HG03097 (cell line): ENCODE measurements around the gene ANKRD22.

Source experiments
- ATAC-seq: cut with Tn5 transposase; IDR thresholded peaks from one replicate; pipeline ENCODE4 v1.9.1; 2021; ENCODE audit not compliant: unreplicated experiment, low FRiP score

ANKRD22 gene

GRCh38 chr10:88879534-88880281 lies 28.1 kb upstream of the ANKRD22 start, which contains the start of gene STAMBPL1:
STAMBPL1 (plus strand) TSS chr10:88880245; CDS start chr10:88901709, 21,464 bp downstream.
- ATAC-seq: peak; percentile 42

DNA sequence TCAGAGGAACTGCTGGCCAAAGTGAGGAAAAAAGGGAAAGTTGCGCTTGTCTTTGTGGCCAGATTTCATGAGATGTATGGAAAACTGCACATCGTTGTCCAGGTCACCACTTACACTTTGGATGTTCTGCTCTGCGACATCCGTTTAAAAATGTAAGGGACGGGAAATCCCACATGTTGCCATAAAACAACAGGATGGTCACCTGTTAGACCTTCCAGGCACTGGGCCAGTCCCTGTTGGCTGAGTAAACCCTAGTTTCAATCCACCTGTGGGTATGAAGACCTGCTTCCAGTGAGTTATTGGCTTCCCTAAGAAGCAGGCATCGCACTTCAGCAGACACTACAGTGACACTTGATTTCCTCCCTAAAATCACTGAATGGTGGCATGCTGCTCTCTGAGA lies 25.7 kb upstream of the ANKRD22 start:
- ATAC-seq: no peak

- no peak for ATAC-seq
Observed at GRCh38 chr10:88875081-88875480, 23.4 kb upstream of the ANKRD22 start.

GRCh38 chr10:88874281-88874680 lies 22.6 kb upstream of the ANKRD22 start:
- ATAC-seq: no peak

- ATAC-seq: no peak
Observed at GRCh38 chr10:88873757-88874156, 22.1 kb upstream of the ANKRD22 start.

GRCh38 chr10:88870089-88870488 lies 18.4 kb upstream of the ANKRD22 start:
- ATAC-seq: no peak

DNA sequence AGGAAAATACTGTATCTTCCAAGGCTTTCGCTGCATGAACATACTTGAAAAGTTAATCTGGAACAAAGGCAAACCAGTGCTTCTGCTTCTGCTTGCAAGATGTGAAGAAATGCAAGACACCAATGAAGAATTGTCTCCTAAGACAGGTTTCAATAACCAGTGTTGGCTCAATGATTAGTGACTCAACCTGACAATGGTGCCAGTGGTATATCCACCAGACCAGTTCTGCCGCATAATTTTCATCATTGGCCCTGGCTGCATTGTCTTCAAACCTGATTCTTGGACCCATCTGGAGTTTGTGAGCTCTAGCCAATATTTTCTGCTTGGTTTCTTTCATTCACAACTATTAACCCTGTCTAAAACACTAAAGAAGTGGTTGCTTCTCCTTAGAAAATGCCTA lies 14.8 kb upstream of the ANKRD22 start:
- no peak for ATAC-seq

DNA sequence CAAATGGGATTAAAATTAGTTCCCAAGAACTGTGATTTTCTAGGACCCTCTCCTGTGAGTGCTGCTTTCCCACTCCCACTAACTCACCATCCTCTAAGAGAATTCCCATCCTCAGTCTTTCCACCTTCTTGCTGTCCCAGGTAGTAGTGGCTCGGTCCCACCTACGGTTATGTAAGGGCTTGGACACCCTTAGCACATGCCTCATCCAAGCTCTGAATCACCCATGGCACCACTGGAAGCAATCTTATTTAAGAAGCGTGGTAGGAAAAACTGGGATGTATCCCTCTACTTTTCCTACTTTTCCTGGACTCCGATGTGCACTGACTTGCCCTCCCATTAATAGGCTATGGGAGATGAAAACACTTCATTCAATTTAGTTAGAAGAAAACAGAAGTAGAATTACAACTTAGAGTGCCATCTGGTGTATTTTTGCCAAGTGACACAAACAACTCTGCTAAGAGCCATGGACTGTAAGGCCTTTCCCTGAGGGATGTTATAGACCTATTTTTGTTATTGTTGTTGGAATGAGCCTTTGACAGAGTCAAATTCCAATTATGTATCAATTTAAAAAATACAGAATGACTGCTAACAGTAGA lies 13.7 kb upstream of the ANKRD22 start:
- no peak for ATAC-seq

DNA sequence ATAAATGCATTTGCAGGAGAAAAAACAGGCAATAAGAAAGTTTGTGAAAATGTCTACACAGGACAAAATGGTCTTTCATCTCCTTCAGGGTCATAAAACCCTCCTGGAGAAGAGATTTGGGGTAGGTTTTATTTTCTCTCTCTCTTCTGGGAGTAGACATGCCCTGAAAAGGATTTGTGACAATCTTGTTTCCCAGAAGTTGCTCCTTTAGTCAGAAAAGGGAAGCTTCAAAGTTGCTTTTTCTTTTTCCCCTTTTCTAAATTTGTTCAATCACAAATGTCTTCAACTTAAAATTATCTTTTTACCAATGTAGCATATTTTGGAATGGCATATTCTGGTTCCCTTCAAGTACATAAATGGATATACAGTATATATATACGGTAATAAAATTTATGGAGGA lies 9.4 kb upstream of the ANKRD22 start:
- ATAC-seq: no peak

DNA sequence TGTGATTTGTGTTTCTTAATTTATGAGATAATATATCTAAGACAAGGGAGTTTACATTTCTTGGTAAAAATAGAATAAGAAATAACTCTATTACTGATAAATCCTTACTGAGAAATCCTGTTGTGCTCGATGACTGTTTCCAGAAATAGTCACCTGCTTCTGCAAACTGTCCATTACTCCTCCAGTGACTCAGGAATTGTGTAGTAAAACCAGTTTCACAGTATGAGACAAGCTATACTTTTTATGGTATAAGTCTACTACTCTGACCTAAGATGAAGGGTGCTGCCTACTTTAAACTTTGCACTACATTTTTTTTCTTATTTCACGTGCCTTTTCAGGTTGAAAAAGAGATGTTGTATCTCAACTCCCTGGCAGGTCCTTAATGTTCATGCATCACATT lies 6.8 kb upstream of the ANKRD22 start:
- ATAC-seq: no peak

DNA sequence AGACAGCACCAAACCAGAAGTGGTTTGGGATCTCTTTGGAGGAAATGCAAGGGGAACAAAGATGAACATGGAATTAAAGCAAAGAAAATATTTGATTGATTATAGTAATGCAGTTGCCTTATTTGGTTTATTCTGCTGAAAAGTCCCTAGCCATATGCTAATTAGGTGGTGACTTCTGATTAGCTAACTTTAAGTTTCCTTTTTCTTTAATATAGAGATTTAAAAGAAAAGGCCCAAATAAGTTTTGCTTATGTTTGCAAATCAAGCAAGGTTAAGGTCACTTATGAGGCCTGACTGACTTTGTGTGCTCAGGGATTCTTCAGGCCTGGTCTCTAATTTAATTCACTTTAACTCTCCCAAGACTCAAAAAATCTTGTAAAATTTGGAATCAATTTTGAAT lies 6.2 kb upstream of the ANKRD22 start:
- no peak for ATAC-seq

DNA sequence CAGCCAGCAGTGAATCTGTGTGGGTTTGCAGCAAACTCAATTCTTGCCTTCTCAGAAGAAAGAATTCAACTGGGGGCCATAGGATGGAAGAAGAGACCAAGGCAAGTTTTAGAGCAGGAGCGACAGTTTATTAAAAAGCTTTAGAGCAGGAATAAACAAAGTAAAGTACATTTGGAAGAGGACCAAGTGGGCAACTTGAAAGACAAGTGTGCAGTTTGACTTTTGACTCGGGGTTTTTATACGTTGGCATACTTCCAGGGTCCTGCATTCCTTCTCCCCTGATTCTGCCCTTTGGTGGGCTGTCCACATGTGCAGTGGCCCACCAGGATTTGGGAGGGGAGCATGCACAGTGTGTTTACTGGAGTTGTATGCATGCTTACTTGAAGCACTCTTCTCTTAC lies 3.0 kb upstream of the ANKRD22 start:
- no peak for ATAC-seq

DNA sequence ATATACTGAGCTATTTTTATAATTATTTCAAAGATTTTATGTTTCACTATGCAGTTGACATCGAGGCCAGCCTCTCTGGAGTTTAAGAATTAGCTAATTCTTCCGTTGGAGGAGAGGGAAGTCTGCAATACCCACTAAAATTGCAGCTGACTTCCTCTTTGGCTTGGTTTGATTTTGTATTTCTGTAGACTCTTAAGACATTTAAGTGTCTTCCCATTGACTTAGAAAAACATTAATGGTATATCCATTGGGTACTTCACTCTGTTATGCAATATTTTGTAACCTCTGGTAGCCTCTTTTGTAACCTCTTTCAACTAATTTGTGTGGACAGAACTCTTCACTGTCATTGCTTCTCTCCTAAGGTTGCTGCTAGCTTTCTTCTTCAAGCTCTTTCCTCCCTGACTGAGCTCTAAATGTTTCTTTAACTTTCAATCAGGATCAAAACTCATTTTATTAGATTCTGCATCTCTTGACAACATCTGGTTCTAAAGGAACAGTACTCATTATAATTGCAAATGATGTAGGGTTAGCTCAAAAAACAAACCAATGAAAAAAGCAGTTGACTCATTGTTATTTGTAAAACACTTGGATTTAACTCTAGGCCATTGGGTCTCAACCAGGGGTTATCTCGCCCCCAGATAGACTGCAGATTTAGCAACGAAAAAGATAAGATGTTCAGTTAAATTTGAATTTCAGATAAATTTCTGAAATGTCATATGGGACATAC lies 1.7 kb upstream of the ANKRD22 start:
- no peak for ATAC-seq

DNA sequence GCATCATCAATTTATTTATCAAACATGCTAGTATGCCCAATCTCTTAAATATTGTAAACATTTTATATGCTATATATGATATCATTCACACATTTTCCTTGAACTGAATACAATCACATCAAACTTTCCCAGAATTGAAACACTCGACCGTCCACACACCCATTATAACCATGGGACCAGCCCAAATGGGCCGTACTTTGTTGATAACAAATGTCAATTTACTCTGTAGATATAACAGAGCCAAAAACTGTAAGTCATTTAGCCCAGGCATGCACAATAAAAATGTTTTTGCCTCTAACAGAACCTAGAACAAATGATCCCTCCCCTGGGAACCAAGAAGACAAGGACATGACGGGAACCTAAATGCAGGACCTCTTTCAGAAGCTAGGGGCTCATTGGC lies 683 bp upstream of the ANKRD22 start:
- no peak for ATAC-seq

DNA sequence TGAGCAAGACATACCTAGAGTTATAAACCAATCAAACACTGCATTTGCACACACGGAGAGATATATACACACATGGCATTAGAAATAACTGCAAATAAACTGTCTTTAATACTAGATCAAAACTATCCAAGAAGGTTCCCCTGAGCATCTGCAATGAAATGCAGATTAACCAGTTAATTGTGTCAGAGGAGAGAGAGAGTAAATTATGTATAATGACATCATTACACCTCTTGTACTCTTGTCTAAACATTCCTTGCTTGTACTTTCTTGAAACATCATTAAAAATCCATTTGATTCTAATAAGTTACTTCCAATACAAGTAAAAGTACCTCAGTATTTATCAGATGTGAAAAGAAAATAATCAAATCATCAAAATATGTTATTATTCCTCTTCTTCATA lies 932 bp downstream of the ANKRD22 start:
- no peak for ATAC-seq

- ATAC-seq: no peak
Observed at GRCh38 chr10:88849234-88849633, 2.4 kb downstream of the ANKRD22 start.

DNA sequence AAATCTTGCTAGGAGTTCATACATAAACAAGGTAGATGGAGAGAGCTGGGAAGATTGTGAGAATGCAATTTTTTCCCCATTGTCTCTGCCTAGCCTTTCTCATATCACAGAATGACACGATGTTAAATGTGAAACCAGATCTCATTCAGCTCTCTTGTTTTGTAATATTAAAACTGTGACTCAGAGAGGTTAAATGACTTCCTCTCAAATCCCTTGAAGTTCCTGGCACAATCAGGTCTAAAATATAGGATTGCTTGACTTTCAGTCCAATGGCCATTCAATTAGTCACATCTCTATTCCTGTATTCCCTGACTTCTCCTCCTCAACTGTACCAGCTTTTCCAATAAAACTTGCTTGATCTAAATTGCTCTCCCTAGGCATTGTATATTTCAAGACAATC lies 3.1 kb downstream of the ANKRD22 start:
- ATAC-seq: no peak

DNA sequence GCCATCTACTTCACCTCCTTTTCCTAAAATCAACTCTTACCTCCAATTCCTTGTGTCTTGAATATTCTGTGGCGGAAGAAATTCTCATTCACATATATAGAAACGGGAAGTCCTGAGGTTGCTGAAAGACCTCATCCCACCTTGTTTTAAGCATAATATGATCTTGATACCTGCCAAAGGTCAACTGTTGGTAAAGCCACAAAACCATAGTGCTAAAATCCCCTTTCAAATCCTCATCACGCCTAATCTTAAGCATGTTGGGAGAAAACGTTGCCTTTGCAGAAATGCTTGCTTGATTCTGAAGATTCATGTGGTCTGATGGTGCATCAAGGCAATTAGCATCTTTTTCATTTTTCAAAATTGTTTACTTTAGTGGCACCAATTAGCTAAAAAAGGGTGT lies 8.5 kb downstream of the ANKRD22 start:
- no peak for ATAC-seq

DNA sequence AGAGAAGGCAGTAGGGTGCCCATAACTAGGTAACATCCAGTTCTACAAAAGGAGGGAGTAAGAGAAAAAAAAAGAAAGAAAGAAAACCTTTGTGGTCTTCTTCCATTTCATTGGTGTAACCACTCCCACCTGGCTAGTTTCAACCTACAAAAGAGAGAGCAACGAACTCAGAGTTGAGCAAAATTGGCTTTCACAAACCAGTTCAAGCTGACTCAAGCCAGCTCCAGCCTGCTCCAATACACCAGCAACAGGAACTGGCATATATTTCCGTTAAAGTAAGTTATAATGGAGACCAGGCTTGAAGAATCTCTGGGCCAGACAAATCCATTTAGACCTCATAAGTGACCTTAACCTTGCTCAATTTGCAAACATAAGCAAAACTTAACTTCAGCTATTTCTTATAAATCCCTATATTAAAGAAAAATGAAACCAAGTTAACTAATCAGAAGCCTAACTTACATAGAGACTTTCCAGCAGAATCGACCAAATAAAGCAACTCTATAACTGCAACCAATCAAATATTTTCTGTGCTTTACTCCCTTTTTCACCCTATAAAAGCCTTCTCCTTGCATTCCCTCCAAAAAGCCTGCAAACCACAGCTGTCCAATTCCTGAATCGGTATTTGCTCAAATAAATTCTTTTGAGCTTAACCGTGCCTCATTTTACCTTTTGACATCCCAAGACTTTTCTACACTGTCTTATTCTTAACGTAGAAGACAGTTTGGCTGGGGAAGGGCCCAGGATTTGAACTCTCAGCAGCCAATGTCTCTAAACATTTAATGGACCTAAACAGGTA lies 10.1 kb downstream of the ANKRD22 start:
- no peak for ATAC-seq

DNA sequence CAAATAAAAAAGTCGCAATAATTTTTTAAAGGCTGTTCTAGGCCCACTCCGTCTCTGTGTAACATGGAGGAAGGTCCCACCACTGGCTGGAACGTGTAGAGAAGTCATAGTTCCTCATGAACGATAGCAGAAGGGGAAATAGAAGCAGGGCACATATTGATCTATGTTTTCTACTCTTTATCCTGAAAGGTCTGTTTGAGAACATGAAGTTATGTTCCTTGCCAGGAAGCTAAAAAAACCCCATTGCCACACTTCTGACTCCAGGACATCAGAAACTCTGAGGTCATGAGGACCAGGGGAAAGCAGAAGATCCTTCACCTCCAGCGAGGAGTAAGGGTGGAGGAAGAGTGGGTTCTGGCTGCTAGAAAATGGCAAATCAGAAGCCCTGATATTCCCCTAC lies 10.8 kb downstream of the ANKRD22 start:
- ATAC-seq: no peak

DNA sequence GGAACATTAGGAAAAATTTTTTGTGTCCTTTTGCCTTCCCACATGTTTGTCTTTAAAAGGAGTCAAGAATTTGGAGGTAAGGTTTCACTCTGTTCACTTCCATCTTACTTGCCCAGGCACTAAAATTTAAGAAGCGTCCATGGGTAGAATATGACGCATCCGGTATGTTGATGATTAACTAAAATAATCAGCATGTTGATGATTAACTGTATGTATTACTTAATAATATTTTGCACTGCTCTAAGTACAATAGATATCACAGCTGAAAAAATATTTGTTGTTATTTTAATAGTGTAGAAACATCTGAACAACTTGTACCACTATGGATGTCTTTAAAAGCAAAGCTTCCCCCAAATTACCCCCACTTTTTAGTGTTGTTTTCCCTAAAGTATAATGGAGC lies 11.5 kb downstream of the ANKRD22 start:
- no peak for ATAC-seq
